ENCODE measurements around the gene SMIM22.

- TF ChIP-seq POLR2A (IDR thresholded peaks at IDR 0.05) (no peak), CTCF (IDR thresholded peaks at IDR 0.05 in 8 of 11, conservative IDR thresholded peaks at IDR 0.05 in 3 of 11) (no peak)
These were observed 18.3 kb downstream of the SMIM22 start for GRCh38 chr16:4813251-4814003.
